ENCODE results near the gene SCO1.

The SCO1 gene

DNA sequence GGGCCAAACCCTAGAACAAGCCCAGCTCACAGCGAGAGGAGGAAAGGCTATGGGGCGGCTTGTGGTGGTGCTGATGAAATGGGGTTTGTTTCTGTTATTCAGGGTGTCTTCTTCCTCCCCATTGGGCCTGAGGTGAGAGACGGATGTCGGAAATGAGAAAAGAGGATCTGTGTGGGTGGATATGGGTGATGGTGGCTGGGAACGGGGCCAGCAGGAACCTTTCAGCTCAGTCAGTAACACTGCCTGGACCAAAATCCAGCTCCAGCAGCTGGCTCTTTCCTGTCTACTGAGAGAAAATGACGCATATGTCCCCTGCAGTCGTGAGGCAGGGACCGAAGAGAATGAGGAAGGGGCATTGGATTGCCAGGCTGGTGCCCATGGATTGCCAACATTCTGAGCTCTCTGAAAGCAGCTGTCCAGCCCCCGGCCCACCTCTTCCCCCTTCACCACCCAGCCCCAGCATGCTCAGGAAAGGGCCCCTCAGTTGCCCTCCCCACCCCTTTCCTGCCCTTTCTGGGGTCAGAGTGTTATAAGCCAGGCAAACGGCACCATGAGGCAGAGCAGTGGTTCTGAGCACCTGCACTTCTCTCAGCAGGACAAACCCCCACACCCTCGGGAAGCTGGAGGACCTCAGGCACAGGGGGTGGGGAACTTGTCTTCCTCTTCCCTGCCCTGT, 44.2 kb downstream of the SCO1 start:
- DNase-seq (ENCODE audit: low spot score): no peak

DNA sequence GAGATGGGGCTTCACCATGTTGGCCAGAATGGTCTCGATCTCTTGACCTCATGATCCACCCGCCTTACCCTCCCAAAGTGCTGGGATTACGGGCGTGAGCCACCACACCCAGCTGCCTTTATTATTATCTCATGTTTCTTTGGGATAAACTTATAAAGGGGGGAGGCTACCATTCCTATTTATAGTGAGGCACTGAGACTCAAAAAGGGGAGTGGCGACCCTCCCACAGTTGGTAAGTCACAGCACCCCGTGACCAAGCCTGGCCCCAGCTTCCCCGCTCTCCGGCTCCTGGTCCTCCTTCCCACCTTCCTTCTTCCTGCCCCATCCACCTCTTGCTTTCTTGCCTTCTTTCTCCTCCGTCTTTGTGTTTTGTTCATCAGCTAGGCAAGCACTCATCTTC, 45.4 kb downstream of the SCO1 start:
- DNase-seq (ENCODE audit: low spot score): no peak

DNA sequence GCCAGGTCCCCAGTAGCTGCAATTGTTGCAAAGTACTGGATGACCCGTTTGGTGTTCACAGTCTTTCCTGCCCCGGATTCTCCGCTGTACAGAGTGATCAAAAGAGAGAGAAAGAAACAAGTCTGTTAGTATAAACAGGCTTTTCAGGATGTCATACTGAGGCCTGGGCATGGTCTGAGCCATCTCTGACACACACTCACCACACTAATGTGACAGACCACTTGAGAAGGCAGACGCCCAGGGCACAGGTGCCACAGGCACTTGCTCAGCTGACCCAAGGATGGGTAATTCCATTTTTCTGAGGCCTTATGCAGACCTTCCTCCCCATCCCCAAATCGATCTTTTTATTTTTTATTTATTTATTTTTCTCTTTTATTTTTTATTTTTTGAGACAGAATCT, 47.7 kb downstream of the SCO1 start:
- no peak for DNase-seq (ENCODE audit: low spot score)

DNA sequence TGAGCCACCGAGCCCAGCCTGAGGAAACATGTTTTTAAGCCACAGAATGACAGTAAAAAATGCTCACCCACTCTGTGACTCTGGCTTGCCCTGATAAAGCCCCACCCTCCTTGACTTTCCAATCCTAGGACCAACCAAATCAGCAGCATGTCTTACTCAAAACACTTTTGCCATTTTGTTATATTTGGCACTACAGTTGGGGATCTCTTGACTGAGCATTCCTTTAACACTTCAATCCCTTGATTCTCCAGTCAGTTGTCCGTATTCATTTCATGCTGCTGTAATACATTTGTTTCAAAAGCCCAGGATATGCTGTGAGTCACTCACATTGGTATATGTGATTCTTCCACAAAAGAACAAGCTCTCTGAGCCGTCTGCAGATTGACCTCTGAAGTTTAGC, 48.4 kb downstream of the SCO1 start:
- DNase-seq (ENCODE audit: low spot score): no peak

DNA sequence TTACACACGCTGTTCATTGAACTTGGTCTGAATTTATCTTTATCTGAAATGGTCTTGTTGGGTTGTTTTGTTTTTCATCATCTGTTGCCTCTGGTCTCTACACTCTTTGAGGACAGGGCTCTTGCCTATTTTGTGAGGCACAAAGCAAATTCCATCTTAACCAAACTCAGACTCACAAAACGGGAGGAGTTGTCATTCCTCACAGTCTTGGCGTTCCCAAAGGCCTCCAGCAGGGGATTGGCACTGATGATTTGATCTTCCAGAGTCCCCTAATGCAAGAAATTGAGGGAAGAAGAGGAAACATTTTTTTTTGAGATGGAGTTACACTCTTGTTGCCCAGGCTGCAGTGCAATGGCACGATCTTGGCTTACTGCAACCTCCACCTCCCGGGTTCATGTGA, 49.0 kb downstream of the SCO1 start:
- no peak for DNase-seq (ENCODE audit: low spot score)

DNA sequence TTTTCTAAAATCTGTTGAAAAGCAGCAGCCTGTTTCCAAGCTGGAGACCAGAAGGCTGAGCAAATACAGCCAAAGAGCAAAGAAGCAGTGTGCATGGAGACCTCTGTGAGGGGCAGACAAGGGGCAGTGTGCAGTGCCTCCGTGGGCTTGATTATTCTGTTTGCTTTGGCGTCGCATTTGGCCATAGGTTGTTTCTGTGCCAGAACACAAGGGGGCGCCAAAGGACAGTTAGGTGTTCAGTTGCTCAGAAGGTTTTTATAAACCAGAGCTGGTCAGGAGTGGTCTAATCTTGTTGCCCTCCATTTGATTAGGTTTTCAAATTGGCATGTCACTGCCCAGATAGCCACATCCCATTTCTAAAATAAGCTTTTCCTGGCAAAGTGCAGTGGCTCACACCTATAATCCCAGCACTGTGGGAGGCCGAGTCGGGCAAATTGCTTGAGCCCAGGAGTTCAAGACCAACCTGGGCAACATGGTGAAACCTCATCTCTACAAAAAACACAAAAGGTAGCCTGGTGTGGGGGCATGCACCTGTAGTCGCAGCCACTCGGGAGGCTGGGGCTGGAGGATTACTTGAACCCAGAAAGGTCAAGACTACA, 50.8 kb downstream of the SCO1 start:
- DNase-seq (ENCODE audit: low spot score): peak; percentile 67

DNA sequence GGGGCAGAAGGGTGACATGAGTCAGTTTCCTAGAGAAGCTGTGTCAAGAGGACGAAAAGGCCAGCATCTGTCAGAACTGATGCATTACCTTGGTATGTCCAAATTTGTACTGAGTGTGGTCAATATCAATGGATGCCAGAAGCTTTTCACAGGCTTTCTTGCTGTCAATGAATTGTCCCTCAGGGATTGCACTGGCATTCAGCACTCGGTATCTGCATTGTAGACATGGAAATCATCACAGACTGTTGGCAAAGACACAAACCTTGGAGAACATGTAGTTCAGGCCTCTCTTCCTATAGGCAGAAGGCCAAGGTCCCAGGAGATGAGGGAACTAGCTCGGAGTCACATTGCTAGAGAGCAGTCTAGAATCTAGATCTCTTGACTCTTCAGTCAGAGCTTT, 56.9 kb downstream of the SCO1 start:
- DNase-seq (ENCODE audit: low spot score): no peak

DNA sequence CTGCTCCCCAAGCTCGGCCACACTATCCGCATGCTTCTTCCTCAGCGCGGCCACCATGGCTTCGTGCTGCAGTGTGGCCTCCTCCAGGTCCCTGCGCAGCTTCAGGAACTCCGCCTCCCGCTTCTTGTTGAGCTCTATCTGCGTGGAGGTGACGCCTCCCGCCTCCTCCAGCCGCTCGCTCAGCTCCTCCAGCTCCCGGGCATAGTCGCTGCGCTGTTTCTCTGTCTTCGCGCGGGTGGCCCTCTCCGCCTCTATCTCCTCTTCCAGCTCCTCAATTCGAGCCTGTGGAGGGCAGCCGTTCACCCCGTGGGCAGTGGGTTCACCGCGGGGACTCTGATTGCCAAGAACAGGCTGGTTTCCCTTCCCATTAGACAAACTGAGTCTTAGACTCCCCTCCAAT, 59.2 kb downstream of the SCO1 start:
- no peak for DNase-seq (ENCODE audit: low spot score)

DNA sequence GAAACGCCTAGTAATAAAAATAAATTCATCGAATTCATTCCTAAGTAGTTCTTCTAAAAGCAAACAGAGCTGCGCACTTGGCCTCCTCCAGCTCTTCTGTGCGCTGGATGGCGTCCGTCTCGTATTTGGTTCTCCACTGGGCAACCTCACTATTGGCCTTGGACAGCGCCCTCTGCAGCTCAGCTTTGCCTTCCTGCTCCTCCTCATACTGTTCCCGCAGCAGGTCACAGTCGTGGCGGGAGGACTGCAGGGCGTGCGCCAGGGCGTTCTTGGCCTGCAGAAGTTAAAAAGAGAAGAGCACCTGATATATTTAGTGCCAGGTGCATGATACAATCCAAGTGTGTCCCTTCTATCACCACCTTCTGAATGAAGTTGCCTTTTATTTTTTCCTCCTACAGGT, 62.0 kb downstream of the SCO1 start:
- no peak for DNase-seq (ENCODE audit: low spot score)

DNA sequence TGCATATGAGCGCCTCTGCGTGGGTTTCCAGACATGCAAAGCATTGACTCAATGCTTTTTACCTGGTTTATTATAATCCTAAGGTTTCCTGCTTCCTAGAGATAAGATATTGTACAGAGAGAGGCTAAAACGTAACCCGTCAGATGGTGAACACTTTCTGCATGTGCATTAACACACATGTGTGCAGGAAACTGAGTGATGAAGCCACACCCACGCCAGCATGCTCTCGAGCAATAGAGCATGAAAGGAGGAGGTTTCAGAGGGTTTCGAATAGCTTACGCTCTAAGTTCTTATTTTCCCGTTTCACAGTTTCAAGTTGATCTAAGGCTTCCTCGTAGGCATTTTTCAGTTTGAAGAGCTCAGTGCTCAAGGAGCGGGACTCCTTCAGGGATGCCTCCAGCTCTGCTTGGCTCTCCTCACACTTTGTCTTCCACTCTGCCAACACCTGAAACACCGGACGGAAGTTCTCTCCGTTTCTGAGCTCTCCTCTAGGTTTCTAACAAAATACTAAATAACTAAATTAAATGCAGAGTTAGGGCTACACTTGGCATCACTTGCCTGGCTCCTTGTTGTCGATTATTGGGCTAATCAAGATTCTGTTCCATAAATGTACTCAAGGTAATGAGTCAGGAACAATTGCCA, 63.5 kb downstream of the SCO1 start:
- DNase-seq (ENCODE audit: low spot score): no peak

DNA sequence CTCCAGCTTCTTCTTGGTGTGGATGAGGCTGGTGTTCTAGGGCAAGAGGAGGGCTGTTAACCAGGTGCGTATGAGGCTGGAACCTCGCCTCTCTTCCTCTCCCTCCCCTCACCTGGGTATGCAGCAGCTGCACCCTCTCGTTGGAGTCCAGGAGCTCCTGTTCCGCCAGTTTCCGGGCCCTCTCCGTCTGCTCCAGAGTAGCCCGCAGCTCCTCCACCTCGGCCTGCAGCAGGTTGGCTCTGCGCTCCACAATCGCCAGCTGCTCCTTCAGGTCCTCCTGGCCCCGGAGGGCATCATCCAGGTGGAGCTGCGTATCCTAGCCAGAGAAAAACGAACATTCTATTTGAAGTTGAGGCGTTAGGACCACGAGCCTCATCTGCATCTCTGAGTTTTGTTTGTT, 65.6 kb downstream of the SCO1 start:
- DNase-seq (ENCODE audit: low spot score): no peak

DNA sequence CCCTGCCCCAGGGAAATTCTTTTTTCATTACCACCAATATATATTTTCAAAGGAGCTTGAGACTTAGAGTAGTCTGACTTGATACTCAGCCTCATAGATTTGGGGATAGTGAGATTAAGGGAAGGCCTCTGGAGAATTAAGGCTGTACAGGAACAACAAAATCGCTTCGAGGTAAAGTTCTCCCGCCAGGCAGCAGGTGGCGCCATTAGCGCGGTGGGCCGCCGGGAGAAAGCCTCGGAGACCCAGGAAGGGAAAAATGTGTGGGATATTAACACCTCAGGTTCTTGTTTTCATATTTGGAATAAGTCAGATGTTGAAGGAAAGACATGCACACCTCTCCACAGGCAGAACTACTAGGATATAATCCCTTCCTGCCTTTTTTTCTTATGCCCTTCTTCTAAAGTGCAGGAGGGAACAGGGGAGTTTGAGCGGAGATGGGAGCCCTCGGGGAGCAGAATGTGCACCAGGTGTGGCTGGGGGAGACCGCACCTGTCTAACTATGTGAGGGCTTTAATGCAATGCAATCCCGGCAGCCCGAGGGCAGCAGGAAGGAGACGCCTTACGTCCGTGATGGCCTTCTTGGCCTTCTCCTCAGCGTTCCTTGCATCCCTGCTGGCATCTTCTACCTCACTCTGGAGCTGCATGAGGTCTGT, 66.2 kb downstream of the SCO1 start:
- DNase-seq (ENCODE audit: low spot score): no peak

DNA sequence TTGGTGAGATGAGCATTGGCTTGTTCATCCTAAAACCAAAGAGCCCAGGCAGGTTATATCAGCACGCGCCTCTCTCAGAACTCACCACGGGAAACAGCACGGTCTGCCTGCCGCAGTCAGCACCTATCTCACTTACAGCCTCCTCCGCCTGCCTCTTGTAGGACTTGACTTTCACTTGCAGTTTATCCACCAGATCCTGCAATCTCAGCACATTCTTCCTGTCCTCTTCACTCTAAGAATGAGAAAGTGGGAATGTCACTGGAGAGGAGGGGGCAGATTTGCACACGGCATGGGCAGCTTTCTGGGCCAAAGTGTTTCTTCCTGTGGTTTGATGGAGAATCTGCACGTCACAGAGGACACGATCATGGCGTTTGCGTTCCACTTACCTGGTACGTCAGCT, 67.6 kb downstream of the SCO1 start:
- no peak for DNase-seq (ENCODE audit: low spot score)

DNA sequence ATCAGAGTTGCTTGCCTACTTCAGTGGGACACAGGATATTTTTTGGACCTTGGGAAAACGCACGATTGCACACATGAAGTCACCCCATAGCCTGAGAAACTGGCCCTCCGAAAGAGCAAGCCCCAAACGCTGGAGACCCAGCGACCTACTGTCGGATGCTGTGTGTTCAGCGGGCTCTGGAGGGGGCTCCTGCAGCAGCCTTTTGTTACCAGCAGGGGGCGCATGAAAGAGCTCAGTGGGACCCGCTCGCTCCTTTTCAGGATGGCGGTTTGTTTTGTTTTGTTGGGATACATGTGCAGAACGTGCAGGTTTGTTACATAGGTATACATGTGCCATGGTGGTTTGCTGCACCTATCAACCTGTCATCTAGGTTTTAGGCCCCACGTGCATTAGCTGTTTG, 68.6 kb downstream of the SCO1 start:
- no peak for DNase-seq (ENCODE audit: low spot score)

DNA sequence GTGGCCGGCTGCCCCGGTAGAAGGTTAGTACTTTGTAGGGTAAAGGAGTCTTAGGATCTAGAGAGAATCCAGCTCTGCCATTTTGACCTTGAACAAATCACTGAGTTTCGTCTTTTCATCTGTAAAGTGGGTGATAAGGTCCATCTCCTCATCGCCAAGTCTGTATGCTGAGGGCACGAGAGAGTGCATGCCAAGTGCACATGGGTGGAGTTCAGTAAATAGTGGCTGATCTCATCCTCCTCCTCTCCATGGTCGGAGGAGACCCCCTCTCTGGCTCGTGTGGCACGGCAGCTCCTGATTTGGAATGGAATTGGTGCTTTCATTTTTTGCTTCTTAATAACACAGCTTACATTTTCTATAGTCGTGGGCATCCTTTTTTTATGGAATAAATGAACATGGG, 70.9 kb downstream of the SCO1 start:
- DNase-seq (ENCODE audit: low spot score): no peak

DNA sequence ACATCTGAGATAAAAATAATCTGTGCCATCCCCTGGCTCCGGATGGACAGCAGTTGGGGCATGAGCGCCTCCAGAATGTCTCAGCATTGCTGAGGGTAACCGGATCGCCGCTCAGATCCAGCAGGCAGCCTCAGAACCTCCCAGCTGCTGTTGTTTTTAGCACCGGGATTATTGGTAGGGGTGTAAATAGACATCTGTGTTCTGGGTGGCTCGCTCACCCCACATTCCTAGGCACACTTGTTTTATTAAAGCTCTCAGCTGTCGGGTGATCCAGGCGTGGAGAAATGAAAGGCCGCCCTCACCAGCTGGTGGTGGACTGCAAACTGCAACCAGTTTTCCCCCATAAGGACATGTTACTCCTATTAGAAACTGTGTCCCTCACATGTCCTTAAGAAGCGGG, 72.4 kb downstream of the SCO1 start:
- no peak for DNase-seq (ENCODE audit: low spot score)

DNA sequence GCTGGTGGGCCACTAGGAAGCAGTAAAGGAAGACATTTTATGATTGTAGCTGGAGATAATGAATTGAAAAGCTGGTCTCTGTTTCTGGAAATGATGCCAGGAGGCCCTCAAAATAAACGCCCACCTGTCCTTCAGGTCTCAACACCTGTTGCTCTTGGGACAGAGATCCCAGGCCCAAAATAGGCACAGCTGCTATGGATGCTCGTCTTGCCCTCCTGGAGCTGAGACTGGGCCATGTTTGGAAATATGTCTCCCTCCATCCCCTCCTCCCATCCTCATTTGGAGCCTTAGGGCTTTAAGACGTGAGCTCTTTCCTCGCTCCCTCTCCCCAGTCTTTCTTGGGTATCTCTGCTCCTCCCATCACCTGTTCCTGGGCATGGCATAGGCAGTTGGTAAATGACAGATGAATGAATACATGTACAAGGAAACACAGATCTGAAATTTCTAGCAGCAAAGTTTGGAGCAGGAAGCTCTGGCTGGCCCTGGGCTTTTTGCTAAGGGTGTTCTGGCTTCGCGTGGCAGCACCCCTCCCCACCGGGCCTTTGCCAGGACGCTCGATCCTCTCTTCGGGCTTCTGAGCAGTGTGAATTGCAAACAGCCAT, 73.5 kb downstream of the SCO1 start:
- no peak for DNase-seq (ENCODE audit: low spot score)

DNA sequence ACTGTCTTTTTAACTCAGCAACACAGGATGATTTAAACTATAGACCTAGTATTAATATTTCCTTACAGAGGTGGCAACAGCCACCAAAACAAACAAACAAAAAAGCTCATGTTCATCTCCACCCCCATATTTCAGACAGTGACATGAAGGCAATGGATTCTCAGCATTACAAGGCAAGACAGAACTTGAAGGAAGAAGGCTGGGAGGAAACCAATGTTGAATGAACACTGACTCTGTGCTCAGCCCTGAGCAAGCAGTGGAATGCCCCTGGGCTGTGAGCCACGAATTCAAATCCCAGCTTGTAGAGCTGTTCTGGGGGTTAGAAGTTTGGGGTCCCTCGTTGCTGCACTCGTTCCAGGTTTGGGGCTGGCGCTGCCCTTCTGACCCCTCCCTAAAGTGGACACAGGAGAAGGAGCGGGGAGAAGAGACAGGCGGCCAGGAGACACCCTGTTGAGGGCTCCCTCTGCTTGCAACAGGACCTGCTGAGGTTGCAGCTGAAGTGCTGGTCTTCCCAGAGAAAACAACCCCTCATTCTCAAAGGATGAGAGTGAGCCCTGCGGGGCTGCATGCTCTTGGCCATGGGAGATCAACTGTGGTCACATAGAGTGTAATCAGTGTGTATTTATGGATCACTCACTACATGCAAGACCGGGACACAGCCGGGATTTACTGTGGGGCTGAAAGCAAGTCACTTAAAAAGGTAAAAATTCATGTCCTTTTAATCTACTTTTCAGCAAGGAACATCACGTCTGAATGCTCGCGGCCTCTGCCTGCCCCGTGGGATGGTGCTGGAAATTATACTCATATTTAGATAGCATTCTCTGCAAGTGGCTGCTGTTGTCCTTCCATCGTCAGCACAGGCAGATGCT, 74.5 kb downstream of the SCO1 start:
- DNase-seq (ENCODE audit: low spot score): no peak
